ENCODE results near the gene HCN2. TPM values are rescaled to one million over a fixed set of nuclear protein-coding genes. Genes with fewer than 3 reads are reported as not detected.

The HCN2 gene
- total RNA-seq, 1 donor from 2014 or later = 2.3 TPM

DNA sequence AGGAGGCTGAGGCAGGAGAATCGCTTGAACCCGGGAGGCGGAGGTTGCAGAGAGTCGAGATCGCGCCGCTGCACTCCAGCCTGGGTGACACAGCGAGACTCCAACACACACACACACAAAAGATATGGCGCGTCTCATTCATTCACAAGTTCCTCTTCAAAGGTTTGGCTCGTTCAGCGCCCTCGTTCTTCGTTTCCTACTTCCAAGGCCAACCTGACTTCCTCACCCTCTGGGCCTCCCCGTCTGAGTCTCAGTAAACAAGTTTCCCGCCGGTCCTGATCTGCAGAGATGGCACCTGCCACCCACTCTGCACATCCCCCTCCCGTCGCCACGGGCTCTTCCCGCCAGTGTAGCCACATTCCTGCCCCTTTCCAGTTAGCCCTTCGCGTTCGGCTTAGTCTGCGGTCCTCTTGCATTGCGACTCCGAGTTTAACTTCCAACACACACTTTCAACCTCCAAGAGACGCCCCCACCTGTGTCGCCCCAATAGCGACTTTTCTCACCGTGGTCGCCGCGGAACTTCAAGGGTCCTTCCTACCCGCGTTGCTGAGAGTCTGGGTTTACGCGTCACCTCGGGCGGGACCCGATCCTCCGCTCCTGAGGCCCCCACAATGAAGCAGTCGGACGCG, 18.6 kb upstream of the HCN2 start:
- intact Hi-C loops (cut with micrococcal nuclease) = no loop called here

DNA sequence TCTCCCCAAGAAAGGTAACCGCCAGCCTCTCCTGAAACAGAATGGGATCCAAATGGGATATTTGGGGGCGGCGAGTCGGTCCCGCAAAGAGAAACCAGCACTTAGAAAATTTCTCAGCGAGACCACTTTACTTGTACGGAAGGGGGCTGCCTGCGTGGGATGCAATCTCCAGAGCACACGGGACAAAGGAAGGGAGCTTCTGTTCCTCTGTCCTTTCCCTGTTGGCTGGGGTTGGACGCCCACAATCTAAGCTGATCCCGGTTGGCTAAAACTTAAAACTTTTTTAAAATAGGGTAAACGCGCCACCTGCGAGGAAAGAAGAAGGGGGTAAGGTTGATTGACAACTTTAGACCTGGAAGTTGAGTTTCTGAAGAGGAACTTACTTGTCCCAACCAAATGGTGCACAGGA, 18.1 kb upstream of the HCN2 start:
- intact Hi-C loops (cut with micrococcal nuclease) = no loop called here

DNA sequence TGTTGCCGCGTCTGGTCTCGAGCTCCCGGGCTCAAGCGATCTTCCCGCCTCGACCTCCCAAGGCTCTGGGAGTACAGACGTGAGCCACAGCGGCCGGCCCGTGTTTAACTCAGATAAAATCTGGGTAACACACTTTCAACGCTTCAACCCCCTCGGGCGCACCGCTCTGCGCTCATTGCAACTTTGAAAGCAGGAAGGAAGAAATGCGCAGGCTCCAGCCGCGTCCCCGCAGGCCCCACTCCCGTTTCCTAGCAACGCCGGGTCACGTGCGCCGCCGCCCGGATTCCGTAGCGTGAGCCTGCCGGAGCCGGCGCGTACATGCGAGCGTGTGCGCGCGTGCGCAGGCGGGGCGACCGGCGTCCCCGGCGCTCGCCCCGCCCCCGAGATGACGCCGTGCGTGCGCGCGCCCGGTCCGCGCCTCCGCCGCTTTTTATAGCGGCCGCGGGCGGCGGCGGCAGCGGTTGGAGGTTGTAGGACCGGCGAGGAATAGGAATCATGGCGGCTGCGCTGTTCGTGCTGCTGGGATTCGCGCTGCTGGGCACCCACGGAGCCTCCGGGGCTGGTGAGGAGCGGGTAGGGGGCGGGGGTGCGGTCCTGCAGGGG, 17.4 kb upstream of the HCN2 start, which contains the start of gene BSG:
Gene BSG (plus strand): TSS at position 457 of the 603 bp plus-strand sequence. CDS start 39 bp downstream, at position 496.
- intact Hi-C loops (cut with micrococcal nuclease) = loop anchor here (1.0 to 2.0 kb wide), 11 partner anchors 39 to 835 kb away; partner anchors contain the start of genes CDC34, DAZAP1, FGF22 and POLRMT

DNA sequence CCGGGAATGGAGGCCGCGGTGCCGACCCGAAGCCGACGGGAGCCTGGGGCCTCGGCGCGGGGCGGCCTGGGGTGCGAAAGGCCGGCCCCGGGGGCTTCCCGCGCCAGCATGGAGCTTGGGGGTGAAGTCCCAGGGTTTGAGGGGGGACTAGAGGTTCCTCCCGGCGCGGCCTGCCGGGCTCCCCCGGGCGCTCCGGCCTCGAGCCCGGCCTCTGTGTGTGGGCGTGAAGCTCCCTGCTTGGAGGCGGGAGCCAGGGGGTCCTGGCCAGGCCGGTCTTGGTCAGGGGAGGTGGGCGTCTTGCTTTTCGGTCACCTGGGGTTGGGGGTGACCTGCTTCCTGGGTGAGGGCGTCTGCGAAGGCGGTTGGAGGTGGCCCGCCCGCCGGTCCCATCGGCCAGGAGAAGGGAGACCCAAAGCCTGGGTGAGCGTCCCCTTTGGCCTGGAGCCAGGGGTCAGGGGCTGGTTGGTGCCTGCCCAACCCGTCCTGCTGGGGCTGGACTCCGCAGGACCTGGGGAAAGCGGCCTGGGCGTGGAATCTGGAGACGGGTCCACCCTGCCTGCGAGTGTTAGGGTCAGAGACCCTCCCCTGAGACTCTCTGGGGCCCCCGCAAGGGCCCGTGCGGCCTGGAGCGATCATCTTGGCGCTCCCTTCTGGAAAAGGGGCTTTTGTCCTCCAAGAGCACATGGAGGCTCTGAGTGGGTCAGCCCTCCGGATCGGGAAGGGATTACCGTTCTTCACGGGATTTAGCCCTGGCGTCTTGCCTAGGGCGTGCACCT, 16.8 kb upstream of the HCN2 start:
- intact Hi-C loops (cut with micrococcal nuclease) = loop anchor here (1.0 to 2.0 kb wide), 11 partner anchors 38 to 834 kb away; partner anchors contain the start of genes CDC34, DAZAP1, FGF22 and POLRMT

DNA sequence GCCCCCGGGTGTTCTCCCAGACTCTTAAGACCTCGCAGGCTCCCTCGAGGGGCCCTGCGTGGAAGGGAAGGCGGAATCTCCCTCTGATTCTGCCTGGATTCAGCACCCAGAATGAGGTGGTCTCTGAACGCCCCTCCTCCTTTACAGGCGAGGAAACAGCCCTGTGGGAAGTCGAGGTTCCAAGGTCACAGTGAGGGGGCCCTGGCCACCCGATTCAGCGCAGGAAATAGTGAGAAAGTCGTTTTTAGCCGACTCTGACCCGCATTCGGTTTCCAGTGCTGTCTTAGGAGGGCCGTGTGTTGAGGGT, 16.2 kb upstream of the HCN2 start:
- intact Hi-C loops (cut with micrococcal nuclease) = loop anchor here (2.0 kb wide), 1 partner anchor 37 kb away; no protein-coding TSS in a partner anchor

DNA sequence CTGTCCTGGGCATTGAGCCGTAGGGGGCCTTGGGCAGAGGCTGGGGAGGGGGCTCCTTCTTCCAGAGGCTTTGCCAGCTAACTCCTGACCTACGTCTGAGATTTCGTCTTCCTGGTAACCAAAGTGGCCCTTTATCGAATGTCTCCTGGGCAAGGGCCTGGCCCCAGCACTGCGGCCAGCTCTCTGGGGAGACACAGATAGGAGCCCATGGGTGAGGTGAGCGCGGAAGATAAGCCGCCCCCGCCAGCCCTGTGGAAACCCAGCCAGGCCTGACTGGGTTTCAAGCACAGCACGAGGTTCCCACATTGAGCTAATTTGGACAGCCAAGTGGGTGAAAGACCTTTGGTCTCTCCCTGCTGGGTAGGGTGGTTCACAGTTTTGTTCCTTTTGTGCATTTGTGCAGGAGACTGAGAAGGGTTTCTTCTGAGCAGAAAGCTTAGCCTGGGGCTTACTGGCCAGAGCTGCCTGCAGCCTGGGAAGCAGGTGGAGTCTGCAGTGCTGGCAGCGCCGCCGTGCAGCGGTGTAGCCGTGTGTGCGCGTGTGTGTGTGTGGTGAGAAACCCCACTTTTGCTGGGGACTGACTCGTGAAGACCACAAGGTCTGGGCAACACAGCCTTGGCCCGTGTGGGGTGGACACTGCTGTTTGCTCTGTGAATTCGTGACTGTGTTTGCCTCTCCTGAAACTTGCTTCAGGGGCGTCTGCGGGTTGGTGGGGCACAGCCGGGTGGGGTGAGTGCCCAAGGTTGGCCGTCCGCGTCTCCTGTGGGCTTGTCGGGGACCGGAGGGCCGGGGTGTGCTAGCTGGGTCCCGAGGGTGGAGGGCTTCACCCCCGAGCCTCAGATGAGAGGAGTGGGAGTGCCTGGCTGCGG, 14.8 kb upstream of the HCN2 start:
- intact Hi-C loops (cut with micrococcal nuclease) = no loop called here

DNA sequence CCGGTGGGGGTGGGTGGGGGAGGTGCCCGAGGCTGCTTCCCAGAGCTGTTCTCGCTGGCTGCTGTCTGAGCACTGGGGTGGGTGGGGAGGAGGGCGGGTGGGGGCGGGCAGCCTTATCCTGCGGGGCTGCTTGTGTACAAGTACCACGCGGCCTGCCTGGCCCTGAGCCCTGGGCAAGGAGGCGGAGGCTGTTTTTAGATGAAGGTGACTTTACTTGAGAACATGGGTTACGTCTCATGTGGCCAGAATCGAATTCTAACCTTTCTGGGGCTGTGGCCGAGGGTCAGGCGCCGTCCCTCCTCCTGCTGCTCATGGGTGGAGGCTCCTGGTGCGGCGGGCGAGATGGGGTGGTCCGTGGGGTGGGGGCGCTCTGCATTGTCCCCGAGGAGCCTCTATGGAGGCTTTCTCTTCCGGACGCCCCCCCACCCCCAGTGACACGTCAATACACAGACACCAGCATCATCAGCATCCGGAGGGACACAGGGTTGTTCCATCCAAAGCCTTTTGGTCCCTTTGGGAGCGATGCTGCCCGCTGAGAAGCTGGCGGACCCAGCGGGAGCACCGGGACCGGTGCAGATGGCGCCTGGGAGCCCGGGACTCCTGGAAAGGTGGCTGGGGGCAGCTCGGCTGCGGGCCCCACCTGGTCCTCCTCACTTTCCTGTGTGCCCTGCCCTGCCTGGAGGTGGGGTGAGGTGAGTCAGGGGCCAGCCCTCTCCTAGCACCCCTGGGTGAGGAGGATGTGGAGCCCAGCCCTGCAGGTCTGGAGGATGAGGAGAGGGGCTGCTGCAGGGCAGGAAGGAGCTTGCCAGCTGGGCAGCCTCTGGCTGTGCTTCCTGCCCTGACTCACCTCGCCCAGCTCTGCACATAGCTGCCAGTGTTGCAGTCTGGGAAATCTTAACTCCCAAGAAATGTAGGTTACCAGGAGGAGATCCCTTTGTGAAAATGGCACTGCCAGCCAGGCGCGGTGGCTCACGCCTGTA, 13.9 kb upstream of the HCN2 start:
- intact Hi-C loops (cut with micrococcal nuclease) = no loop called here

DNA sequence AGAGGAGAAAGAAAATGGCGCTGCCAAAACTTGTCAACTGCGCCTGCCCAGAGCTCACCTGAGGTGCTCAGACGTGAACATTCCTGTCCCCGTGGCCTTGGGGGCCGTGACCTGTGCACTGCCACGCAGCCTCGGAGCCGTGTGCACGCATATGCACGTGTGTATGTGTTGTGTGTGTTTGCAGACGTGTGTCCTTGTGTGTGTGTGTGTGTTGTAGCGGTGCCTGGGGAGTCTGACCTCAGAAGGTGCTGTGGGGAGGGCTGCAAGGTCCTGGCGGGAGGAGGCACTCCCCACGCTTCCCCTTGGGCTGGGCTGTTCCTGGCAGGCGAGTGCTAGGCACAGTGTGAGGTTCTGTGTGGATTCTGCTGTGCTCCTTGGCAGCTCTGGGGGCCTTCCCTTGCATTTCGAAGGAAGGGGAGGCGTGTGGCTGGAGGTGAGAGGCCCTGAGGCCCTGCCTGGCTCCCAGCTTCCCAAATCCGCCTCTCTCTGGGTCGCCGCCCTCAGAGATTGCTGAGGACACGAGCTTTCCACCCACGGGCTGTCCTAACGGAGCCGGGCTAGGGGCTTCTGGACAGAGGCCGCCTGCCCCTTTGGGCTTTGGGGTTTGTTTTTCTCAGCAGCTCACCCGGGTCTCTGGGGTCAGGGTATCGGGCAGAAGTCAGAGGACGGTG, 12.8 kb upstream of the HCN2 start:
- intact Hi-C loops (cut with micrococcal nuclease) = no loop called here

DNA sequence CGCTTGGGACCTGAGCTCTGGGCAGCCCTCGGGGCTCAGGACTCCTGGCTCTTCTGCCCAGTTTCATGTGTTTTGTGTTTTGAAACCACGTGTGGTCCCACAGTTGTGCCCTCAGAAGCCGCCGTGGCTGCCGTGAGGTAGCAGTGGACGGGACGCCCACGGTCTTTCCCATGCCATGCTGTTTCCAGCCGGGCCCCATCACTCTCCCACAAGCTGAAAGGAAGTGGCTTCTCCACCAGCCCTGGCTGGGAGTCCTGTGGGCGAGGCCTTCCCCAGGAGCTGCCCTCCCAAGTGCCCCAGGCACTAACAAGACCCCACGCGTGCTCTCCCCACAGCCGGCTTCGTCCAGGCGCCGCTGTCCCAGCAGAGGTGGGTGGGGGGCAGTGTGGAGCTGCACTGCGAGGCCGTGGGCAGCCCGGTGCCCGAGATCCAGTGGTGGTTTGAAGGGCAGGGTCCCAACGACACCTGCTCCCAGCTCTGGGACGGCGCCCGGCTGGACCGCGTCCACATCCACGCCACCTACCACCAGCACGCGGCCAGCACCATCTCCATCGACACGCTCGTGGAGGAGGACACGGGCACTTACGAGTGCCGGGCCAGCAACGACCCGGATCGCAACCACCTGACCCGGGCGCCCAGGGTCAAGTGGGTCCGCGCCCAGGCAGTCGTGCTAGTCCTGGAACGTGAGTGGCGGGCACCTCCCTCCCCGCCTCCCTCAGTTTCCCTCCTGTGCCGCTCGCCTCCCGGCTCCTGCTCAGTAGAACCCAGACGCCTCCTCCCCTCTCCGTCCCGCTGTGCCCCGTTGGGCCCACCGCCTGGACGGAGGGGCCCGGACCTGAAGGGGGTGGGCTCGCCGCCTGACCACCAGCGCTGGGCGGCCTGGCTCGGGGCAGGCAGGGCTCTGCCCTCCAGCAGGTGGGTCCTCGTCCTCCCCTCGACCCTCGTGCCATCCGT, 12.0 kb upstream of the HCN2 start:
- intact Hi-C loops (cut with micrococcal nuclease) = no loop called here

DNA sequence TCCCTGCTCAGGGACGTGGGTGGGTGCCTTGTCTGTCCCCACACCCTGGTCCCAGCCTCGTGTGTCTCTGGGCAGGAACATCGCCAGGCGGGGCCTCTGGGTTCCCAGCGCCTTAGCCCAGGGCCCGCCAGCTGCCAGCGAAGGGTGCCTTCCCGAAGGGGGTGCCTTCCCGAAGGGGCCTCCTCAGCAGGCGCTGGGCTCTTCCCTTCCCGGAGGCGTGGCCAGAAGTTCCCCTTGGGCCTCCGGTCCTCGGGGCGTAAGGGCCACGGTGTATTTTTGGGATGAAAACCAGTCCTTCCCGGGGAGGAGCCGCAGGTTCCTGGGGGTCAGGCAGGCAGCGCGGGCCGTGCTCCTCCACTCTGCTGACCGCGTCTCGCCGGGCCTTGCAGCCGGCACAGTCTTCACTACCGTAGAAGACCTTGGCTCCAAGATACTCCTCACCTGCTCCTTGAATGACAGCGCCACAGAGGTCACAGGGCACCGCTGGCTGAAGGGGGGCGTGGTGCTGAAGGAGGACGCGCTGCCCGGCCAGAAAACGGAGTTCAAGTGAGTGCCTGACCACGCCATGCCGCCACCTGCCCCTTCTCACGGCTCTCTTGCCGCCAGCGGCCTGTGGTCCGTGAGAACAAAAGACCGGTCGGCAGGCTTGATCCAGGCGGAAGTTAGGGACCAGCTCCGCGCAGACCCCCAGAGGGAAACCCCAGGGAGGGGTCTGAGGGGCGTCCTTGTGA, 10.4 kb upstream of the HCN2 start:
- intact Hi-C loops (cut with micrococcal nuclease) = no loop called here

DNA sequence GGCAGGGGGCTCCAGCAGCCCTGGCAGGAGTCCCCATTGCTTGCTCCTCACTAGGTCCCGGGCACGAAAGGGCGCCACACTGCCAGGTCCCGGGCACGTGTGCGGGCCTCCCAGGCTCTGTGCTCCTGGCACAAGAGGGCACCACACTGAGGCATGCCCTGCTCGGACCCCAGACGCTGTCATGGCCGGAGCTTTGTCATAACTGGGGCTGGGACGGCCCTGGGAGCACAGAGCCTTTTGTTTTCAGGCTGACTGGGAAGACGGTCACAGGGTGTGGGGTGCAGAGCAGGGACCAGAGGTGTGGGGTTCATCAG, 9.9 kb upstream of the HCN2 start:
- intact Hi-C loops (cut with micrococcal nuclease) = no loop called here

DNA sequence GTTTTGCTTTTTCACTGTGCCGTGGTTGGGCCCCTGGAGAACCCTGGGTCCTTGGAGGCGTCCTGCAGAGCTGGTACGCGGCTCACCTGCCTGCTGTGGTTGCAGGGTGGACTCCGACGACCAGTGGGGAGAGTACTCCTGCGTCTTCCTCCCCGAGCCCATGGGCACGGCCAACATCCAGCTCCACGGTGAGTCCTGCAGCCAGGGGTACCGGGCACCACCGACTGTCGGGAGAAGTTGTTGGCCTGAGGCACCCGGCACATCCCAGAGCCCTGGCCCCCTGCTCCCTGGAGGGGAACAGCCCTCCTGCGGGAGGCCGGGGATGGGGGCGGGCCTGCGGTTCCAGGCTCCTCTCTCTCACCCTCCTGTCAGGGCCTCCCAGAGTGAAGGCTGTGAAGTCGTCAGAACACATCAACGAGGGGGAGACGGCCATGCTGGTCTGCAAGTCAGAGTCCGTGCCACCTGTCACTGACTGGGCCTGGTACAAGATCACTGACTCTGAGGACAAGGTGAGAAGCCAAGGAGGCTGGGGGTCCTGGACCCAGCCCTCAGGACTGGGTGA, 9.3 kb upstream of the HCN2 start:
- intact Hi-C loops (cut with micrococcal nuclease) = no loop called here

DNA sequence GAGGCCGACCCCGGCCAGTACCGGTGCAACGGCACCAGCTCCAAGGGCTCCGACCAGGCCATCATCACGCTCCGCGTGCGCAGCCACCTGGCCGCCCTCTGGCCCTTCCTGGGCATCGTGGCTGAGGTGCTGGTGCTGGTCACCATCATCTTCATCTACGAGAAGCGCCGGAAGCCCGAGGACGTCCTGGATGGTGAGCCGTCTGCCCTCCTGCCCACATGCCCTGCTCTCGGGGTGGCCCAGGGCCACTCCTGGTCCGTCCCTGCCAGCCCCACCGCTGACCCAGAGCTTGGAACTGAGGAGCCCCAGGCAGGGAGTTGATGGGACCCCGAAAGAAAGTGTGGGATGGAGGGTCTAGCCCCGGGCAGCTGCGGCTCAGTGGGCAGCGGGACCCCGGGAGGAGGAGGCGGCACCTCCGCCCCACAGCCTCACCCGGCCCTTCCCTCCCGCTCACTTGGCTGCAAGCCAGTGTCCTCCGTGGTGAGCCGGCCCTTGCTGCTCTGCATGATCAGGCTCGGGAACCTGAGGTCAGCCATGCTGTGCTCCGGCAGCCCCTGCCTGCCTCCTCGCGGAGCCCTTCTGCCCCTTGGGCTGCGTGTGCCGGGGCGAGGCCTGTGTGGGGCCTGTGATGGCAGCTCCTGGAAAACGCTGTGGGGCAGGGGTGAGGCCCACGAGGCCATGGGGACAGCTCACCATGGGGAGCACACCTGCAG, 8.1 kb upstream of the HCN2 start:
- intact Hi-C loops (cut with micrococcal nuclease) = no loop called here

DNA sequence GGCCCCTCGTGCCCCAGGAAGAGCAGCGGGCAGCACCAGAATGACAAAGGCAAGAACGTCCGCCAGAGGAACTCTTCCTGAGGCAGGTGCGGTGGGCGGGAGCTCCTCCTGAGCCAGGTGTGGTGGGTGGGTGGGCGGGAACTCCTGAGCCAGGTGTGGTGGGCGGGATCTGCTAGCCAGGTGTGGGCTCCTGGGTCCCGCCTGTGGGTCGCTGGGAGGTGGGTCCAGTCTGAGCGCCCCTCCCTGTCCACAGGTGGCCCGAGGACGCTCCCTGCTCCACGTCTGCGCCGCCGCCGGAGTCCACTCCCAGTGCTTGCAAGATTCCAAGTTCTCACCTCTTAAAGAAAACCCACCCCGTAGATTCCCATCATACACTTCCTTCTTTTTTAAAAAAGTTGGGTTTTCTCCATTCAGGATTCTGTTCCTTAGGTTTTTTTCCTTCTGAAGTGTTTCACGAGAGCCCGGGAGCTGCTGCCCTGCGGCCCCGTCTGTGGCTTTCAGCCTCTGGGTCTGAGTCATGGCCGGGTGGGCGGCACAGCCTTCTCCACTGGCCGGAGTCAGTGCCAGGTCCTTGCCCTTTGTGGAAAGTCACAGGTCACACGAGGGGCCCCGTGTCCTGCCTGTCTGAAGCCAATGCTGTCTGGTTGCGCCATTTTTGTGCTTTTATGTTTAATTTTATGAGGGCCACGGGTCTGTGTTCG, 7.0 kb upstream of the HCN2 start:
- intact Hi-C loops (cut with micrococcal nuclease) = no loop called here

DNA sequence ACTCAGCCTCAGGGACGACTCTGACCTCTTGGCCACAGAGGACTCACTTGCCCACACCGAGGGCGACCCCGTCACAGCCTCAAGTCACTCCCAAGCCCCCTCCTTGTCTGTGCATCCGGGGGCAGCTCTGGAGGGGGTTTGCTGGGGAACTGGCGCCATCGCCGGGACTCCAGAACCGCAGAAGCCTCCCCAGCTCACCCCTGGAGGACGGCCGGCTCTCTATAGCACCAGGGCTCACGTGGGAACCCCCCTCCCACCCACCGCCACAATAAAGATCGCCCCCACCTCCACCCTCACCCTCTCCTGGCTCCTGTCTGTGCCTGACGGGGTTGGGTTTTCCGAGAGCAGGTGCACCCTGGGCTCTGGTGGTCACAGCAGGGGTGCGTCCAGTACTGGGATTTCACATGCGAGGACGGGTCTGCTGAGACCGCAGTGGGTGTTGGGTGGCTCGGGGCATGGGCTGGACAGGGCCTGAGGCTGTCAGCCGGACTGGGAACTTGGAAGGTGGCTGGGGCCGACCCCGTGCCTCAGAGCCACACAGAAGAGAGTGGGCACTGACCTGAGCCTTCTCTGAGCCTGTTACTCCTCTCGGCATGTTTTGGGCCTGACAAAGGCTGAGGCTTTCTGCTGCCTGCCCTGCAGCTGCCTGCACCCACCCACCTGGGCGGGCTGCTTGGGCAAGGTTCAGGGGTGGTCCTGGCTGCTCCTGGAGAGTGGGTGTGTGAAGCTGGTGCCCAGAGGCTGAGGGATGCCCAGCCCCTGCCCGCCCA, 6.3 kb upstream of the HCN2 start:
- intact Hi-C loops (cut with micrococcal nuclease) = no loop called here

DNA sequence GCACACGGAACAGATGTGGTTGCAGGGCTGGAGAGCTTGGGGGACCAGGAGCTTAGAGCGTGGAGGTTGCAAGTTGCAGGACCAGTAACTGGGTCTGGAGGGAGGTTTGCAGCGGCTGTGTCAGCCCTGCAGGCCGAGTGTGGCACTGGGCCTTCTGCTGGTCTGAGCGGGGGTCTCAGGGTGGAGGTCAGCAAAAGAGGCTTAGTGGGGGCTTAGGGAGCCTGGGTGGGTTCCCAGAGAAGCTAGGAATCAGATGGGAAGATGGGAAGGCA, 5.8 kb upstream of the HCN2 start:
- intact Hi-C loops (cut with micrococcal nuclease) = loop anchor here (1.0 kb wide), 1 partner anchor 150 kb away; no protein-coding TSS in a partner anchor
